HCT116 (cell line): ENCODE measurements around the gene DPP6.

ENCODE experiments used
- CEBPB ChIP-seq: IDR thresholded peaks from 2 replicates; pipeline ENCODE4 v1.6.1; 2012; ENCODE audit warnings: low read depth
- ELF1 ChIP-seq: IDR thresholded peaks from 2 replicates; pipeline ENCODE4 v1.6.1; 2012; ENCODE audit warnings: low read depth, borderline replicate concordance
- EZH2phosphoT487 ChIP-seq: fragments of 200-600 bp; IDR thresholded peaks from 2 replicates; pipeline ENCODE4 v1.6.1; 2018; ENCODE audit warnings: antibody characterized with exemption, borderline replicate concordance
- JUND ChIP-seq: IDR thresholded peaks from 2 replicates; pipeline ENCODE4 v1.6.1; 2012
- POLR2A ChIP-seq: IDR thresholded peaks from 2 replicates; pipeline ENCODE4 v1.7.0; 2011; ENCODE audit warnings: borderline replicate concordance; ENCODE audit not compliant: insufficient read depth, insufficient read length; ENCODE audit errors: extremely low read depth
- POLR2AphosphoS5 ChIP-seq: IDR thresholded peaks from 2 replicates; pipeline ENCODE4 v1.6.1; 2011; ENCODE audit warnings: mild to moderate bottlenecking, low read depth, low read length, moderate library complexity
- TCF7L2 ChIP-seq: IDR thresholded peaks from 2 replicates; pipeline ENCODE4 v1.7.0; 2011; ENCODE audit warnings: borderline replicate concordance, inconsistent platforms; ENCODE audit not compliant: insufficient read depth, insufficient read length; ENCODE audit errors: extremely low read depth
- ZNF274 ChIP-seq: fragments of 200-500 bp; sonication (Bioruptor generic); IDR thresholded peaks from 2 replicates; pipeline ENCODE4 v1.6.1; 2014; ENCODE audit warnings: mild to moderate bottlenecking, low read depth, low read length, inconsistent platforms
- TF ChIP-seq, protein P1 (sequence below): IDR thresholded peaks from 2 replicates; pipeline ENCODE4 v1.6.1; 2012; ENCODE audit warnings: low read depth
- TF ChIP-seq, protein P2 (sequence below), 3 experiments: fragments of 200-600 bp in 1 of 3; sonication (generic) in 1 of 3; IDR thresholded peaks in 2 of 3; conservative IDR thresholded peaks in 1 of 3; 2 replicates each; pipeline ENCODE4 v1.5.1; 2012 to 2017; ENCODE audit warnings: low read depth in 2 of 3, low read length in 2 of 3, antibody characterized with exemption in 1 of 3, borderline replicate concordance in 1 of 3, control low read depth in 1 of 3, mild to moderate bottlenecking in 1 of 3, mixed read lengths in 1 of 3, mixed run types in 1 of 3, moderate library complexity in 1 of 3; ENCODE audit not compliant: insufficient read depth in 1 of 3
- TF ChIP-seq, protein P3 (sequence below): IDR thresholded peaks from 2 replicates; pipeline ENCODE4 v1.6.1; 2011; ENCODE audit warnings: mild to moderate bottlenecking, low read length, moderate library complexity; ENCODE audit not compliant: insufficient replicate concordance; ENCODE audit errors: extremely low read depth

DNA sequence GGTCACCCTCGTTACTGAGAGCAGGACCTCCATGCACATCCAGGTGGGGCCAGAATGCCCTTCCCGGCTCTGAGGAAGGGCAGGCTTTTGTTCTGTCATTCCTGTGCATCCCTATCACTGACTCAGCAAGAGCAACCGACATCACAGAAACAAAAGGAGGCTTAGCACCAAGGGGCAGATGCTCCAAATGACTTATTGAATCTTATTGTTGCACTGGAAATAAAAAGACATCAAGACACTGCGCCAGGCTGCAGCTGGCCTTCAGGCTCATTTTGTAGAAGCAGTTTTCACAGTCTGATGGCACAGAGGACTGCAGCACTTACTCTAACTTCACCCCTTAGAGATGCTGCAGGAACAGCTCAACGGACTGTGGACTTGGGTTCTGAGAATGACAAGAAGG lies 824.3 kb downstream of the DPP6 start:
- TF ChIP-seq, protein P1, sequence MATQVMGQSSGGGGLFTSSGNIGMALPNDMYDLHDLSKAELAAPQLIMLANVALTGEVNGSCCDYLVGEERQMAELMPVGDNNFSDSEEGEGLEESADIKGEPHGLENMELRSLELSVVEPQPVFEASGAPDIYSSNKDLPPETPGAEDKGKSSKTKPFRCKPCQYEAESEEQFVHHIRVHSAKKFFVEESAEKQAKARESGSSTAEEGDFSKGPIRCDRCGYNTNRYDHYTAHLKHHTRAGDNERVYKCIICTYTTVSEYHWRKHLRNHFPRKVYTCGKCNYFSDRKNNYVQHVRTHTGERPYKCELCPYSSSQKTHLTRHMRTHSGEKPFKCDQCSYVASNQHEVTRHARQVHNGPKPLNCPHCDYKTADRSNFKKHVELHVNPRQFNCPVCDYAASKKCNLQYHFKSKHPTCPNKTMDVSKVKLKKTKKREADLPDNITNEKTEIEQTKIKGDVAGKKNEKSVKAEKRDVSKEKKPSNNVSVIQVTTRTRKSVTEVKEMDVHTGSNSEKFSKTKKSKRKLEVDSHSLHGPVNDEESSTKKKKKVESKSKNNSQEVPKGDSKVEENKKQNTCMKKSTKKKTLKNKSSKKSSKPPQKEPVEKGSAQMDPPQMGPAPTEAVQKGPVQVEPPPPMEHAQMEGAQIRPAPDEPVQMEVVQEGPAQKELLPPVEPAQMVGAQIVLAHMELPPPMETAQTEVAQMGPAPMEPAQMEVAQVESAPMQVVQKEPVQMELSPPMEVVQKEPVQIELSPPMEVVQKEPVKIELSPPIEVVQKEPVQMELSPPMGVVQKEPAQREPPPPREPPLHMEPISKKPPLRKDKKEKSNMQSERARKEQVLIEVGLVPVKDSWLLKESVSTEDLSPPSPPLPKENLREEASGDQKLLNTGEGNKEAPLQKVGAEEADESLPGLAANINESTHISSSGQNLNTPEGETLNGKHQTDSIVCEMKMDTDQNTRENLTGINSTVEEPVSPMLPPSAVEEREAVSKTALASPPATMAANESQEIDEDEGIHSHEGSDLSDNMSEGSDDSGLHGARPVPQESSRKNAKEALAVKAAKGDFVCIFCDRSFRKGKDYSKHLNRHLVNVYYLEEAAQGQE, result no peak
- TF ChIP-seq, protein P2, sequence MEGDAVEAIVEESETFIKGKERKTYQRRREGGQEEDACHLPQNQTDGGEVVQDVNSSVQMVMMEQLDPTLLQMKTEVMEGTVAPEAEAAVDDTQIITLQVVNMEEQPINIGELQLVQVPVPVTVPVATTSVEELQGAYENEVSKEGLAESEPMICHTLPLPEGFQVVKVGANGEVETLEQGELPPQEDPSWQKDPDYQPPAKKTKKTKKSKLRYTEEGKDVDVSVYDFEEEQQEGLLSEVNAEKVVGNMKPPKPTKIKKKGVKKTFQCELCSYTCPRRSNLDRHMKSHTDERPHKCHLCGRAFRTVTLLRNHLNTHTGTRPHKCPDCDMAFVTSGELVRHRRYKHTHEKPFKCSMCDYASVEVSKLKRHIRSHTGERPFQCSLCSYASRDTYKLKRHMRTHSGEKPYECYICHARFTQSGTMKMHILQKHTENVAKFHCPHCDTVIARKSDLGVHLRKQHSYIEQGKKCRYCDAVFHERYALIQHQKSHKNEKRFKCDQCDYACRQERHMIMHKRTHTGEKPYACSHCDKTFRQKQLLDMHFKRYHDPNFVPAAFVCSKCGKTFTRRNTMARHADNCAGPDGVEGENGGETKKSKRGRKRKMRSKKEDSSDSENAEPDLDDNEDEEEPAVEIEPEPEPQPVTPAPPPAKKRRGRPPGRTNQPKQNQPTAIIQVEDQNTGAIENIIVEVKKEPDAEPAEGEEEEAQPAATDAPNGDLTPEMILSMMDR (IDR thresholded peaks at IDR 0.05 in 2 of 3, conservative IDR thresholded peaks at IDR 0.05 in 1 of 3; ENCODE audit: borderline replicate concordance in 1 of 3, insufficient read depth in 1 of 3, low read depth in 2 of 3, low read length in 2 of 3), result no peak
- no peak for TF ChIP-seq ELF1
- TF ChIP-seq POLR2A, result no peak
- TF ChIP-seq ZNF274, result no peak
- no peak for TF ChIP-seq EZH2phosphoT487
- TF ChIP-seq TCF7L2, result no peak
- no peak for TF ChIP-seq JUND
- TF ChIP-seq CEBPB, result no peak
- TF ChIP-seq, protein P3, sequence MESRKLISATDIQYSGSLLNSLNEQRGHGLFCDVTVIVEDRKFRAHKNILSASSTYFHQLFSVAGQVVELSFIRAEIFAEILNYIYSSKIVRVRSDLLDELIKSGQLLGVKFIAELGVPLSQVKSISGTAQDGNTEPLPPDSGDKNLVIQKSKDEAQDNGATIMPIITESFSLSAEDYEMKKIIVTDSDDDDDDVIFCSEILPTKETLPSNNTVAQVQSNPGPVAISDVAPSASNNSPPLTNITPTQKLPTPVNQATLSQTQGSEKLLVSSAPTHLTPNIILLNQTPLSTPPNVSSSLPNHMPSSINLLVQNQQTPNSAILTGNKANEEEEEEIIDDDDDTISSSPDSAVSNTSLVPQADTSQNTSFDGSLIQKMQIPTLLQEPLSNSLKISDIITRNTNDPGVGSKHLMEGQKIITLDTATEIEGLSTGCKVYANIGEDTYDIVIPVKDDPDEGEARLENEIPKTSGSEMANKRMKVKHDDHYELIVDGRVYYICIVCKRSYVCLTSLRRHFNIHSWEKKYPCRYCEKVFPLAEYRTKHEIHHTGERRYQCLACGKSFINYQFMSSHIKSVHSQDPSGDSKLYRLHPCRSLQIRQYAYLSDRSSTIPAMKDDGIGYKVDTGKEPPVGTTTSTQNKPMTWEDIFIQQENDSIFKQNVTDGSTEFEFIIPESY, result no peak
- no peak for TF ChIP-seq POLR2AphosphoS5
